ENCODE measurements around the gene PAPOLB. TPM values are rescaled to one million over a fixed set of nuclear protein-coding genes. Genes with fewer than 3 reads are reported as not detected.

Gene PAPOLB
- total RNA-seq, 1 experiment from 2014 or later: 0.03 TPM

GRCh38 chr7:4819560-4820404 is 42.0 kb downstream of the PAPOLB start:
- no peak for DNase-seq (ENCODE audit: low read depth, low spot score)
- in situ Hi-C loops (cut with HindIII; ENCODE audit: low pct_unique_long_range_greater_than_20kb, low sequenced_read_pairs): no loop called here

GRCh38 chr7:4818000-4818794 is 43.6 kb downstream of the PAPOLB start:
- no peak for DNase-seq (ENCODE audit: low read depth, low spot score)
- in situ Hi-C loops (cut with HindIII; ENCODE audit: low pct_unique_long_range_greater_than_20kb, low sequenced_read_pairs): no loop called here

- in situ Hi-C loops (cut with HindIII; ENCODE audit: low pct_unique_long_range_greater_than_20kb, low sequenced_read_pairs): no loop called here
- DNase-seq (ENCODE audit: low read depth, low spot score): no peak
Observed at GRCh38 chr7:4817178-4817901, 44.5 kb downstream of the PAPOLB start.

GRCh38 chr7:4816419-4817080 is 45.3 kb downstream of the PAPOLB start:
- in situ Hi-C loops (cut with HindIII; ENCODE audit: low pct_unique_long_range_greater_than_20kb, low sequenced_read_pairs): no loop called here
- no peak for DNase-seq (ENCODE audit: low read depth, low spot score)

GRCh38 chr7:4815609-4816418 is 46.0 kb downstream of the PAPOLB start:
- no peak for DNase-seq (ENCODE audit: low read depth, low spot score)
- in situ Hi-C loops (cut with HindIII; ENCODE audit: low pct_unique_long_range_greater_than_20kb, low sequenced_read_pairs): no loop called here

- DNase-seq (ENCODE audit: low read depth, low spot score): no peak
- in situ Hi-C loops (cut with HindIII; ENCODE audit: low pct_unique_long_range_greater_than_20kb, low sequenced_read_pairs): no loop called here
Observed at GRCh38 chr7:4815121-4815520, 46.7 kb downstream of the PAPOLB start.

GRCh38 chr7:4814433-4814832 is 47.4 kb downstream of the PAPOLB start:
- in situ Hi-C loops (cut with HindIII; ENCODE audit: low pct_unique_long_range_greater_than_20kb, low sequenced_read_pairs): no loop called here
- DNase-seq (ENCODE audit: low read depth, low spot score): no peak

- in situ Hi-C loops (cut with HindIII; ENCODE audit: low pct_unique_long_range_greater_than_20kb, low sequenced_read_pairs): no loop called here
- no peak for DNase-seq (ENCODE audit: low read depth, low spot score)
Observed at GRCh38 chr7:4809666-4810065, 52.2 kb downstream of the PAPOLB start.

- DNase-seq (ENCODE audit: low read depth, low spot score): no peak
- in situ Hi-C loops (cut with HindIII; ENCODE audit: low pct_unique_long_range_greater_than_20kb, low sequenced_read_pairs): no loop called here
Observed at GRCh38 chr7:4809091-4809591, 52.7 kb downstream of the PAPOLB start.

- no peak for DNase-seq (ENCODE audit: low read depth, low spot score)
- in situ Hi-C loops (cut with HindIII; ENCODE audit: low pct_unique_long_range_greater_than_20kb, low sequenced_read_pairs): no loop called here
Observed at GRCh38 chr7:4808565-4808964, 53.3 kb downstream of the PAPOLB start.

- in situ Hi-C loops (cut with HindIII; ENCODE audit: low pct_unique_long_range_greater_than_20kb, low sequenced_read_pairs): no loop called here
- no peak for DNase-seq (ENCODE audit: low read depth, low spot score)
Observed at GRCh38 chr7:4808026-4808425, 53.8 kb downstream of the PAPOLB start.

Small RNAs within 50 kb of the gene (small RNA-seq; reads per million reads assigned to genes)
- 0 reads per million in 2 experiments for gene RF00019

Other genes with a start within 250 kb of the PAPOLB start
- 14.5 and 16.3 TPM in 2 replicates for gene FOXK1, start 179.7 kb downstream of the PAPOLB start, total RNA-seq (2014; rRNA removed; shearing (Covaris generic))
- gene AP5Z1, start 86.4 kb downstream of the PAPOLB start, total RNA-seq (2014; rRNA removed; shearing (Covaris generic)): 80.4 and 85.1 TPM in 2 replicates
- 24.3 and 25.3 TPM in 2 replicates for gene RADIL, start 21.7 kb upstream of the PAPOLB start, total RNA-seq (2014; rRNA removed; shearing (Covaris generic))
- gene MMD2, start 97.2 kb upstream of the PAPOLB start, total RNA-seq (2014; rRNA removed; shearing (Covaris generic)): not detected in 2 replicates
- 14.3 and 15.4 TPM in 2 replicates for gene RBAK, start 183.8 kb upstream of the PAPOLB start, total RNA-seq (2014; rRNA removed; shearing (Covaris generic))

Data from SK-MEL-5 (cell line).